ENCODE measurements around the gene ACTN1.
"Not testable (repeated sequence)": the region's sequence is repeated elsewhere in the genome, so short reads cannot be mapped to it uniquely, and the experiment has no call there.

ACTN1 gene

DNA sequence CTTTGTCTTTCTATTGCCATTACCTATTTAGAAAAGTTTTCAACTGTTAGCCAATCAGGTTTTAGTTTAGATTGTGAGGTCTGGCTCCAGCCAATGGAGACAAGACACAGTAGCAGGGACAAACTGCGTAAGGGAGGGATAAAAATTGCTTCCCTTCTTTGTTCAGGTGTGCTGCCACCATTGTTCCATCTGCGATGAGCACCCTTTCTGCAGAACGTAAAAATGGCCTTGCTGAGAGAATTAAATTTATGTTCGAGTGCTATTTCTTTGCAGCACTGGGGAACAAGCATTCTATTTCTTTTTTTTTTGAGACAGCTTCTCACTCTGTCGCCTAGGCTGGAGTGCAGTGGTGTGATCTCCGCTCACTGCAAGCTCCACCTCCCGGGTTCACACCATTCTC lies 126.6 kb downstream of the ACTN1 start:
- DNase-seq, result not testable (repeated sequence)

DNA sequence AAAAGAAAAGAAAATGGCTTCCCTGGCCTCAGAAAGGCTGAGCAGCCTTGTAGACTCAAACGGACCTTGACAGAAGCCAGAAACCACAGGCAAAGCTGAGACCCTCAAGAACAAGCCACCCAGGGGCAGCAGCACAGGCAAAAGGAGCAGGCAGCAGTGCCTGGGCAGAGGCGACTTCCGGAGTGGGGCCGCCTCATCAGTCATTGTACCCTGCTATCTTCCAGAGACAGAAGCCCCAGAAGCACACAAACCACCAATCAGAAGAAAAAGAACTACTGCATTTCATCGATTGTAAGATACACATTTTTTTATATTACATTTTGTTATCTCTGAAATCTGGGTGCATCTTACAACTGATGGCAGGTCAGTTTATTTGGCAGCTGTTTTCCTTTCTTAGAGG lies 128.0 kb downstream of the ACTN1 start:
- DNase-seq, result no peak

DNA sequence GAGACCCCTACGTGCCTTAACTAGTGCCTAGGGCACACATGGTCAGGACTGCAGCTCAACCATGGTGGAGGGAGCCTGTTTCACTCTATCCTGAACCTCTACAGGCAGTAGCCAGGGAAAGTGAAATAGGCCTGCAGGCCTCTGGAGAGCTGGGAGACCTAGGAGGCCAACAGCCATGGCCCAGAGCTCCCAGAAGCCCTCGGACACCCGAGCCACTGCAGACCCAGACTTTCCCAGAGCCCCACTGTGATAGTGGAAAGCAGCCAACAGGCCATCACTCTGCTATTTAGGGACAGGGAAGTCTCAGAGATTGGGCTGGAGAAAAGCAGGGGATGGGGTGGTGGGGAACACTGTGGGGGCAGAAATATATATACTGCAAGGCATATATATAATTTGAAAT lies 129.7 kb downstream of the ACTN1 start:
- no peak for DNase-seq

DNA sequence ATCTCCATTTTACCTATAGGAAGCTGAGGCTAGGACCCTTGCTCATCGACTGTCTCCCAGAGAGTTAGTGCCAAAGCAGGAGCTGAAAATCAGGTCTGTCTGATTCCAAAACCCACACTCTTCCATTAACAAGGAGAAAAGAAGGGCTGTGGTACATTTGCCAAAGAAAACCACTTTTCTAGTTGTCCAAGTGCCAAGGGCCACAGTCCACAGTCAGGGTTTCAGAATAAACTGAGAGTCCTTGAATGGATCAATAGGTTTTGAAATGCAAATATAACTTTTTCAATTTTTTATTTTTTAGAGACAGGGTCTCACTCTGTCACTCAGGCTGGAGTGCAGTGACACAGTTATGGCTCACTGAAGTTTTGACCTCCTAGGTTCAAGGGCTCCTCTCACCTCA lies 130.8 kb downstream of the ACTN1 start:
- no peak for DNase-seq

DNA sequence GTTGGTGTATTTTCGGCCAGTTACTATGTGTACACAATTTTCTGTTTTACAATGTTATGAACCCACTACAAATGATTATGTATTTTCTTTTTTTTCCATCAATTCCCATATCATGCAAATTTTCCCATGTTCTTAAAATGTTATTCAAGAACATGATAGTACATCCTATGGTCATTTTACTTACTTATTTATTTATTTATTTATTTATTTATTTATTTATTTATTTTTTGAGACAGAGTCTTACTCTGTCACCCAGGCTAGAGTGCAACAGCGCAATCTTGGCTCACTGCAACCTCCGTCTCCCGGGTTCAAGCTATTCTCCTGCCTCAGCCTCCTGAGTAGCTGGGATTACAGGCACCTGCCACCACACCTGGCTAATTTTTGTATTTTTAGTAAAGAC lies 131.5 kb downstream of the ACTN1 start:
- not testable (repeated sequence) for DNase-seq

DNA sequence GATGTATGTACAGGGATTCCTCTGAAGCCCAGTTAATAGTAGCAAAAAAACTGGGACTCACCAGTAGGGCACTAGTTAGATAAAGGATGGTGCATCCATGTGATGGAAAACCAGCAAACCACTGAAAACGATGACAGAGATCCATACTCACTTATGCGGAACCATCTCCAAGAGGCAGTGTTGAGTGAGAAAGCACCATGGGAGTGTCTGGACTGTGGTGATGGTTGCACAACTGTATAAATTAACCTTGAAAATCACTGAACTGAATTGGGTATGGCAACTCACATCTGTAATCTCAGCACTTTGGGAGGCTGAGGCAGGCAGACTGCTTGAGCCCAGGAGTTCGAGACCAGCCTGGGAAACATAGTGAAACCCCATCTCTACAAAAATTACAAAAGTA lies 132.6 kb downstream of the ACTN1 start:
- DNase-seq, result no peak

DNA sequence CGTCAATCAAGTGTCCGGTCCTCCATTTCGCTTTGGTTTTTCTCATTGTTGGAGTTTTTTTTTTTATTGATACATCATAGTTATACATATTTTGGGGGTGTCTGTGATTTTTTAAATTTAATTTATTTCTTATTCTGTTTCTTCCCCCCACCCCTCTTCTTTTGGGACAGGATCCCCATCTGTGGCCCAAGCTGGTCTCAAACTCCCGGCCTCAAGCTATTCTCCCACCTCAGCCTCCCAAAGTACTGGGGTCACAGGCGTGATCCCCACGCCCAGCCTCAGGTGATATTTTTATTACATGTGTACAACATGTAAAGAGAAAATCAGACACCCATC lies 134.9 kb downstream of the ACTN1 start:
- DNase-seq, result no peak

DNA sequence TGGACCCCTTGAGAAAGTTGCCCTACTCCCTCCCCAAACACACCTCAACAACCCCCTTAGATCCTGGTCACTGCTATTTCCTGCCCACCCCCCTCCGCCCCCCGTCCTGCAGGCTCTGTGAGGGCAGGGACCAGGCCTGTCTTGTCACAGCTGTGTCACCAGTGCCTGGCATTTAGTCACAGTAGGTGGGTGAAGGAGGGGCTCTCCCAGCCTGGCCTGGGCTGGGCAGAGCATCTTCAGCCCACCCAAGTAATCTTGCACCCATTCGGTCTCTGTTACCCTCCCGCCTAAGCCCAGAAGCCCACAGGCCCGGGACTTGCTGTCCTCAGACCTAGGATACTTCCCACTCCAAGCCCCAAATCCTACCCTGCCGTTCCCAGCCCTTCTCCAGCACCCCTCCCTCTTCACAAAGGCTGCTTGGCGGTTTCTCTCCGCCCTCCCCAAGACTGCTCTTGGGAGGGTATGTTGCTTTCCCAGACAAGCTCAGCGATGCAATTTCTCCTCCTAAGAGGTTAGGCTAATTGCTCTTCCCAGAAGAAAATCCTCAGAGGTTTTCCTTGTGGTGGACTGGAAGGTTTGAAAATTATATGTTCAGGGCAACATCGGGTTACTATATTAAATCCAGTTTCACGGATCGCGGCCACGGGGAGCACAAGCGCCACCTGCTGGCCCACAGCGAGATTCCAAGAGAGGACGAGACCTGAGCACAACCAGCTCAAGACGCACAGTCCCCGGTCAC lies 135.5 kb downstream of the ACTN1 start:
- DNase-seq, result peak; percentile 74

DNA sequence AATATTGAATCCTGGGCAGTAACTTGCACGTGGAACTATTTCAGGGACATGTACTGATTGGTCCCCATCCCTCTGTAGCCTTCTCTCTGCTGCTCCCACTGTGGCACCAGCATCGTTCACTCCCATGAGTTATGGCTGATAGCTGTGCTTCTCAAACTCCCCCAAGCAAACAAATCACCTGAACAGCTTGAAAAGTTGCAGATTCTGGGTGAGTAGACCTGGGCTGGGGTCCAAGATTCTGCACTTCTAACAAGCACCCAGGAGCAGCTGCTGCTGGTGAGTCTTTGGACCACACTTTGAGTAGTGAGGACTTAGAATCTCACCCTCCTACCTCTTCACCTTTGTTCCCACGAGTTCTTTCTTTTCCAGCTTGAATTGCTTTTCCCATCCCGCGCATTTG lies 136.8 kb downstream of the ACTN1 start:
- DNase-seq, result no peak

DNA sequence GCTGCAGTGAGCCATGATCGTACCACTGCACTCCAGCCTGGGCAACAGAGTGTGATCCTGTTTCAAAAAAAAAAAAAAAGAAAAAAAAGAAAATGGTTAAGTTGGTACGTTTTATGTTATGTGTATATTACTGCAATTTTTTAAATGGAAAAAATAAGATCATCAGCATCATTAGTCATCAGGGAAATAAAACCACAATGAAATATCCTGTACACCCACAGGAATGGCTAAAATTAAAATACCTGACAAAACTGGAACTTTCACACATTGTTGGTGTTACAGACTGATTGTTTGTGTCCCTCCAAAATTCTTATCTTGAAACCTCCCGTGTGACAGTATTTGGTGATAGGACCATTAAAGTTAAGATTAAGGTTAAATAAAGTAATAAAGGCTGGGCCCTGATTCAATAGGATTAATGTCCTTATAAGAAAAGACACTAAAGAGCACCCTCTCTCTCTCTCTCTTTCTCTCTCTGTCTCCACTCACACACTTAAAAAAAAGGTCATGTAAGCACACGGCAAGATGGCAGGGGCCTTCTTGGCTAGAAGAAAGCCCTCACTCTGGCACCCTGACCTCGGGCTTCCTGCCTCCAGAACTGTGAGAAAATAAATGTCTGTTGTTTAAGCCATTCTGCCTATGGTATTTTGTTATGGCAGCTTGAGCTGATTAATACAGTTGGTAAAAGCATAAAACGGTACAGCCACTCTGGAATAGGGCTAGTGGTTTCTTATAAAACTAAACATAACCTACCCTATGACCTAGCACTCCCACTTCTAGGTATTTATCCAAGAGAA lies 137.9 kb downstream of the ACTN1 start:
- no peak for DNase-seq

DNA sequence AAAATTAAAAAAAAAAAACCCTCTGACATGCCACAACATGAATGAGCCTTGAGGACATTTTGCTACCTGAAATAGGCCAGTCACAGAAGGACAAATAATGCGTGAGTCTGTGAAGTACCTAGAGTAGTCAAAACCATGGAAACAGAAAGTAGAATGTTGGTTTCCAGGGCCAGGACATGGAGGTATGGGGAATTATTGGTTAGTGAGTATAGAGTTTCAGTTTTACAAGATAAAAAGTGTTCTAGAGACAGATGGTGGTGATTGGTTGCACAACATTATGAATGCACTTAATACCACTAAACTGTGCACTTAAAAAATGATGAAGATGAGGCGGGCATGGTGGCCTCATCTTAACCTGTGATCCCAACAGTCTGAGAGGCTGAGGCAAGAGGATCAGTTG lies 138.6 kb downstream of the ACTN1 start:
- no peak for DNase-seq

DNA sequence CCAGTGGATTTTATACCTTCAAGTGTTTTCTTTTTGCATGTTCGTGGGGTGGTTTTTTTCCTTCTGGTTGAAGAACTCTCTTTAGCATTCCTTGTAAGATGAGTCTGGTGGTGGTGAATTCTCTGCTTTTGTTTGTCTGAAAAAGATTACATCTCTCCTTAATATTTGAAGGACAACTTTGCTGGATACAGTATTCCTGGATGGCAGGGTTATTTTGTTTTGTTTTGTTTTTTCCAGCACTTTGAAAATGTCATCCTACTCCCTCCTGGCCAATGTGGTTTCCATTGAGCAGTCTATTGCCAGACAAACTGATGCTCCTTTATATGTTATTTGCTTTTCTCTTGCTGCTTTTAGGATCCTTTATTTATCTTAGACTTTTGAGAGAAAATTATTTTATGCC lies 143.0 kb downstream of the ACTN1 start:
- no peak for DNase-seq

DNA sequence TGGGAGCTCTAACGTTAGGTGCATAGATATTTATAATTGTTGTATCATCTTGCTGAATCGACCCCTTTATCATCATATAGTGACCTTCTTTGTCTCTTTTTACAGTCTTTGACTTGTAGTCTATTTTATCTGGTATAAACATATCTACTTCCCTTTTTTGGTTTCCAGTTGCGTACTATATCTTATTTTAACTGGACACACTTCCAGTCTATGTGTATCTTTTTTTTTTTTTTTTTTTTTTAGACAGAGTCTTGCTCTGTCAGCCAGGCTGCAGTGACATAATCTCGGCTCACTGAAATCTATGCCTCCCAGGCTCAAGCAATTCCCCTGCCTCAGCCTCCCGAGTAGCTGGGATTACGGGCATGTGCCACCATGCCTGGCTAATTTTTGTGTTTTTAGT lies 144.3 kb downstream of the ACTN1 start:
- DNase-seq, result no peak

DNA sequence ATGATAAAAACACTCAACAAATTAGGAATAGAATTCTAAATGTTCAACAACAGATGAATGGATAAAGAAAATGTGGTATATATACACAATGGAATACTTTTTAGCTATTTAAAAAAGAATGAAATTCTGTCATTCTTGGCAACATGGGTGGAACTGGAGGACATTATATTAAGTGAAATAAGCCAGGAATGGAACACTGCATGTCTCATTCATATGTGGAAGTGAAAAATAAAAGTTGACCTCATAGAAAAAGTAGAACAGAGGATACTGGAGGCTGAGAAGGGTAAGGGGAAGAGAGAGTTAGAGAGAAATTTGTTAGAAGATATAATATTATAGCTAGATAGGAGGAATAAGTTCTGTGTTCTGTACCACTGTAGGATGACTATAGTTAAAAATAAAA lies 150.4 kb downstream of the ACTN1 start:
- DNase-seq, result no peak

DNA sequence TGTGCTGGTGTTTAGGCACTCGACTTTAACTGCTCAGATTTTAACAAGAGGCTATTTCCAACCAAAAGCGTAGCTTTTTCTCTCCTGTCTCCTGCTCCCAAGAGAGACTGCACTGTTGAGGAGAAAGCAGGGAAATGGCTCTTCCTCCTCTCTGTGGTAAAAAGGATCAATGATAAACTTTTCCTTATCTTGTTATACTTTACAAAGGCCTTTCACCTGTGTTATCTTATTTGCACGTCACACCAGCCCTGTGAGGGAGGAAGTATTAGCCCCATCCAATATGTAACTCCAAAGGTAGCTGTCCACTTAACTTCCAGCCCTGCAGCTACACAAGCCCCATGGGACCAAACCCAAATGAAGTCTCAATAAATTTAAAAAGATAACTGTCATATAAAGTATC lies 153.4 kb downstream of the ACTN1 start:
- no peak for DNase-seq

DNA sequence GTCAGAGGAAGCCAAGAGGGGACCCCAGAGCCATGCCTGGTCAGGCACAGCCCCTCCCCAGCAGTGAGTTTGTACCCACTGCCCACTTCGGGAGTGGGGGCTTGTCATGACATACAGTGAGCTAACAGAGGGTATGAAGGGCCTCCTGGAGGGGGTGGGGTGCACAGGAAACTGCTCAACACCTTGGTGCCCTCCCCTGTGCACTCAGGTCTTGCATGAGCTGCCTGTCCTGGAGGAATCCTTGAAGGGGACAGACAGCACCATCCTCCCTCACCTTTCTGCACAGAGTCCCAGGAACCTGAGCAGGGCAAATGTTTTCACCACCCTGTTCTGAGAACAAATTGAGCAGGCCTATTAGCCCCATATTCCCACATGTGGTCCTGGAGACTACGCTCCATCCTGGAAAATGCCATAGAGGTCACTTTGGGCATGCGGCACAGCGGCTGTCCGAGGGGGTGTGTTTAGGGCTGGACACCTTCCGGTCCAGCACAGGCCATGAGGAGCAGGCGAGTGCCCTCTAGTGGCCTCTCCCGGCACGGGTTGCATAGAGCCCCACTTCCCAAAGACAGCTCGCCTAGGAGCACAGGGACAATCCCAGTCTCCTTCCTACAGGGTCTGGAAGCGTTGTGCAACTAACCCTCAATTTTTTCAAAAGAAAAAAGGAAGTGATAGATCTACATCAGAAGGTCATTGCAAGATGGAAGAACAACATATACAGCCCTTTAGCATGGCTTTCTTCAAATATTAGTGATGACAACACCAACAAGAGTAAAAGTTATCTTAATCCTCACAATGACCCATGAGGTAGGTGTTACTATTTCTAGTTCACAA lies 154.4 kb downstream of the ACTN1 start:
- peak; percentile 30 for DNase-seq

DNA sequence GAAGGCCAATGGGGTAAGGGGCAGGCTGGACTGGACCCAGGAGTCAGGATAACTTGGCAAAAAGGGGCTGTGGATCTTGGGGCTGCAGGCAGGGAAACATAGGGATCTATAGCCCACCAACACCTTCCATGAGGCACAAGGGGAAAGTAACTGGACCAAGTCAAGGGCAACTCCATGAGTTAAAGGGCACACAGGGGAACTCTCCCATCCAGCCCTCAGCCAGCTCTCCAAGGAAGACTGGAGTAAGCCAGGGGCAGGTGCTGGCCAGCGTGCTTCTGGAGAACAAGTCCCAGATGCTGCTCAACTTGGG lies 154.9 kb downstream of the ACTN1 start:
- no peak for DNase-seq
